Endodermal cell (in vitro differentiated cells): ENCODE measurements around the gene TM9SF1. TPM values are rescaled to one million over a fixed set of nuclear protein-coding genes. Genes with fewer than 3 reads are reported as not detected.

Experiments
- DNase-seq: peaks from one replicate; pipeline ENCODE4 v3.0.0-alpha.2; 2017
- H3K27ac ChIP-seq: 2 replicates; pipeline ENCODE4 v1.5.1; 2013; ENCODE audit warnings: mild to moderate bottlenecking, low read depth, low read length, moderate library complexity
- H3K27me3 ChIP-seq: 2 replicates; pipeline ENCODE4 v1.6.1; 2013; ENCODE audit warnings: mild to moderate bottlenecking, low read length, moderate library complexity; ENCODE audit not compliant: insufficient read depth, control insufficient read depth, poor library complexity, severe bottlenecking
- H3K36me3 ChIP-seq: 2 replicates; pipeline ENCODE4 v1.7.0; 2013; ENCODE audit warnings: mild to moderate bottlenecking, low read length, moderate library complexity; ENCODE audit not compliant: control insufficient read depth, insufficient read depth
- H3K4me1 ChIP-seq: one replicate; pipeline ENCODE4 v1.7.0; 2013; ENCODE audit warnings: low read length; ENCODE audit not compliant: control insufficient read depth, insufficient read depth
- H3K4me3 ChIP-seq: 2 replicates; pipeline ENCODE4 v1.5.1; 2013; ENCODE audit warnings: mild to moderate bottlenecking, low read length, moderate library complexity
- H3K9ac ChIP-seq: 2 replicates; pipeline ENCODE4 v1.6.1; 2013; ENCODE audit warnings: mild to moderate bottlenecking, low read length, moderate library complexity; ENCODE audit not compliant: poor library complexity, severe bottlenecking; ENCODE audit errors: extremely low read depth
- H3K9me3 ChIP-seq: 2 replicates; pipeline ENCODE4 v1.6.1; 2013; ENCODE audit warnings: mild to moderate bottlenecking, low read length, moderate library complexity; ENCODE audit not compliant: control insufficient read depth
- H3K27ac Mint-ChIP-seq: 2 replicates; pipeline ENCODE4 v1.8.0; 2020; ENCODE audit warnings: mixed read lengths
- H3K27me3 Mint-ChIP-seq: 2 replicates; pipeline ENCODE4 v1.8.0; 2021; ENCODE audit warnings: mild to moderate bottlenecking, mixed read lengths; ENCODE audit not compliant: insufficient read depth
- H3K36me3 Mint-ChIP-seq: 2 replicates; pipeline ENCODE4 v1.8.0; 2020; ENCODE audit warnings: low read depth, mixed read lengths
- H3K4me1 Mint-ChIP-seq: 2 replicates; pipeline ENCODE4 v1.8.0; 2020; ENCODE audit warnings: mixed read lengths
- H3K4me3 Mint-ChIP-seq: 2 replicates; pipeline ENCODE4 v1.8.0; 2020; ENCODE audit warnings: mild to moderate bottlenecking, moderate library complexity, mixed read lengths
- H3K9me3 Mint-ChIP-seq: 2 replicates; pipeline ENCODE4 v1.8.0; 2020; ENCODE audit warnings: mild to moderate bottlenecking, mixed read lengths
- CTCF ChIP-seq: fragments of 200-600 bp; sonication (generic); conservative IDR thresholded peaks from 2 replicates; pipeline ENCODE4 v1.5.0; 2021; ENCODE audit warnings: antibody characterized with exemption, mild to moderate bottlenecking
- WGBS, 2 experiments: methylation state at CpG; one replicate each; pipeline versions ENCODE4 v1.1.5 to v1.1.7; 2013; ENCODE audit warnings: missing lambda C conversion rate in 2 of 2, mixed read lengths in 1 of 2; ENCODE audit not compliant: insufficient coverage in 1 of 2, insufficient read length in 1 of 2; 5-methylcytosine and 5-hydroxymethylcytosine counted together
- total RNA-seq, 2 donors: library from RNA; stranded (reverse); fragmentation: NEBNext Ultra II Directional in 1 of 2; extraction: Animal tissue kit (Norgen Biotek cat#: 25700) in 1 of 2; gene quantifications; 2 replicates in 1 of 2; 3 replicates in 1 of 2; pipeline ENCODE4 v1.2.1, GENCODE V29; 2021

The TM9SF1 gene
- total RNA-seq, 2 donors from 2014 or later, result 37.4 to 40.8 TPM

GRCh38 chr14:24241829-24242443, 46.7 kb upstream of the TM9SF1 start:
- WGBS, 2 experiments, result 1 to 5% methylated on average over 18 to 39 of the region's 39 CpGs
- Histone ChIP-seq H3K27me3 (no peaks in the 10 kb centered on the region), H3K36me3 (peaks cover 42% of the 10 kb centered on the region), H3K9ac (peak overlapping the region; percentile 77), H3K9me3 (no peaks in the 10 kb centered on the region), H3K4me3 (peak overlapping the region; percentile 92), H3K4me1 (no peaks in the 10 kb centered on the region), H3K27ac (peak overlapping the region; percentile 98)
- peak; percentile 96 for DNase-seq
- TF ChIP-seq CTCF, result peak; percentile 74
- H3K27me3 Mint-ChIP-seq, result peaks cover 14% of the 10 kb centered on the region
- peaks cover 3% of the 10 kb centered on the region for H3K4me1 Mint-ChIP-seq
- H3K4me3 Mint-ChIP-seq, result peak overlapping the region; percentile 72
- H3K36me3 Mint-ChIP-seq, result peaks cover 38% of the 10 kb centered on the region
- peak overlapping the region; percentile 99 for H3K27ac Mint-ChIP-seq
- H3K9me3 Mint-ChIP-seq, result no peaks in the 10 kb centered on the region

- Histone ChIP-seq H3K9me3 (no peaks in the 10 kb centered on the region), H3K27ac (no peak overlapping the region), H3K36me3 (peaks cover 58% of the 10 kb centered on the region), H3K9ac (no peak overlapping the region), H3K27me3 (no peaks in the 10 kb centered on the region), H3K4me3 (peak overlapping the region; percentile 2), H3K4me1 (no peaks in the 10 kb centered on the region)
- peaks cover 3% of the 10 kb centered on the region for H3K4me1 Mint-ChIP-seq
- peaks cover 52% of the 10 kb centered on the region for H3K36me3 Mint-ChIP-seq
- no peak for TF ChIP-seq CTCF
- no peaks in the 10 kb centered on the region for H3K9me3 Mint-ChIP-seq
- peaks cover 6% of the 10 kb centered on the region for H3K27me3 Mint-ChIP-seq
- no peak overlapping the region for H3K27ac Mint-ChIP-seq
- WGBS, 2 experiments, result 95 to 97% methylated on average over 7 to 9 of the region's 9 CpGs
- H3K4me3 Mint-ChIP-seq, result peak overlapping the region; percentile 72
- DNase-seq, result peak; percentile 38
These were observed 45.1 kb upstream of the TM9SF1 start for GRCh38 chr14:24240110-24240918.

GRCh38 chr14:24238527-24239037, 43.3 kb upstream of the TM9SF1 start:
- TF ChIP-seq CTCF, result no peak
- Histone ChIP-seq H3K4me1 (peaks cover 3% of the 10 kb centered on the region), H3K9me3 (no peaks in the 10 kb centered on the region), H3K27me3 (no peaks in the 10 kb centered on the region), H3K36me3 (peaks cover 59% of the 10 kb centered on the region), H3K9ac (no peak overlapping the region), H3K27ac (no peak overlapping the region), H3K4me3 (no peak overlapping the region)
- Mint-ChIP-seq H3K4me1 (peaks cover 2% of the 10 kb centered on the region), H3K4me3 (no peak overlapping the region), H3K27ac (peak overlapping the region; percentile 10), H3K27me3 (no peaks in the 10 kb centered on the region), H3K36me3 (peaks cover 53% of the 10 kb centered on the region), H3K9me3 (no peaks in the 10 kb centered on the region)
- WGBS, 2 experiments, result 94 to 100% methylated on average over 5 of the region's 5 CpGs
- peak; percentile 4 for DNase-seq
